ENCODE measurements around the gene MME.

MME gene

GRCh38 chr3:155169197-155169596 lies 89.1 kb downstream of the MME start:
- Histone ChIP-seq H3K4me3 (ENCODE audit: low read length in 2 of 2) (no peak overlapping the region), H3K27me3 (ENCODE audit: control insufficient read depth in 1 of 2, insufficient read depth in 2 of 2, low read length in 2 of 2) (no peaks in the 10 kb centered on the region), H3K9ac (ENCODE audit: low read length in 2 of 2) (no peak overlapping the region), H3K36me3 (ENCODE audit: control insufficient read depth in 2 of 2, insufficient read depth in 2 of 2, low read length in 2 of 2) (no peaks in the 10 kb centered on the region), H3K9me3 (ENCODE audit: control insufficient read depth in 2 of 2, low read length in 2 of 2) (no peaks in the 10 kb centered on the region), H3K4me1 (ENCODE audit: control insufficient read depth, insufficient read depth, low read length) (no peaks in the 10 kb centered on the region), H3K27ac (ENCODE audit: low read length) (no peak overlapping the region)

- Histone ChIP-seq H3K9ac (ENCODE audit: low read length in 2 of 2) (no peak overlapping the region), H3K9me3 (ENCODE audit: control insufficient read depth in 2 of 2, low read length in 2 of 2) (no peaks in the 10 kb centered on the region), H3K27me3 (ENCODE audit: control insufficient read depth in 1 of 2, insufficient read depth in 2 of 2, low read length in 2 of 2) (no peaks in the 10 kb centered on the region), H3K27ac (ENCODE audit: low read length) (no peak overlapping the region), H3K4me3 (ENCODE audit: low read length in 2 of 2) (no peak overlapping the region), H3K36me3 (ENCODE audit: control insufficient read depth in 2 of 2, insufficient read depth in 2 of 2, low read length in 2 of 2) (no peaks in the 10 kb centered on the region), H3K4me1 (ENCODE audit: control insufficient read depth, insufficient read depth, low read length) (no peaks in the 10 kb centered on the region)
Observed at GRCh38 chr3:155173771-155174170, 93.7 kb downstream of the MME start.

- no peak overlapping the region for H3K4me3 ChIP-seq (ENCODE audit: low read length in 2 of 2)
- no peak overlapping the region for H3K27ac ChIP-seq (ENCODE audit: low read length)
- H3K4me1 ChIP-seq (ENCODE audit: control insufficient read depth, insufficient read depth, low read length), result no peaks in the 10 kb centered on the region
- H3K9ac ChIP-seq (ENCODE audit: low read length in 2 of 2), result no peak overlapping the region
- H3K9me3 ChIP-seq (ENCODE audit: control insufficient read depth in 2 of 2, low read length in 2 of 2), result no peaks in the 10 kb centered on the region
- H3K36me3 ChIP-seq (ENCODE audit: control insufficient read depth in 2 of 2, insufficient read depth in 2 of 2, low read length in 2 of 2), result no peaks in the 10 kb centered on the region
- H3K27me3 ChIP-seq (ENCODE audit: control insufficient read depth in 1 of 2, insufficient read depth in 2 of 2, low read length in 2 of 2), result no peaks in the 10 kb centered on the region
Observed at GRCh38 chr3:155178810-155179436, 98.8 kb downstream of the MME start.

GRCh38 chr3:155179437-155179827 lies 99.3 kb downstream of the MME start:
- Histone ChIP-seq H3K4me1 (ENCODE audit: control insufficient read depth, insufficient read depth, low read length) (no peaks in the 10 kb centered on the region), H3K36me3 (ENCODE audit: control insufficient read depth in 2 of 2, insufficient read depth in 2 of 2, low read length in 2 of 2) (no peaks in the 10 kb centered on the region), H3K27me3 (ENCODE audit: control insufficient read depth in 1 of 2, insufficient read depth in 2 of 2, low read length in 2 of 2) (no peaks in the 10 kb centered on the region), H3K9me3 (ENCODE audit: control insufficient read depth in 2 of 2, low read length in 2 of 2) (no peaks in the 10 kb centered on the region), H3K27ac (ENCODE audit: low read length) (no peak overlapping the region), H3K9ac (ENCODE audit: low read length in 2 of 2) (no peak overlapping the region), H3K4me3 (ENCODE audit: low read length in 2 of 2) (no peak overlapping the region)

- H3K4me1 ChIP-seq (ENCODE audit: control insufficient read depth, insufficient read depth, low read length), result no peaks in the 10 kb centered on the region
- no peak overlapping the region for H3K27ac ChIP-seq (ENCODE audit: low read length)
- no peaks in the 10 kb centered on the region for H3K27me3 ChIP-seq (ENCODE audit: control insufficient read depth in 1 of 2, insufficient read depth in 2 of 2, low read length in 2 of 2)
- no peaks in the 10 kb centered on the region for H3K9me3 ChIP-seq (ENCODE audit: control insufficient read depth in 2 of 2, low read length in 2 of 2)
- no peak overlapping the region for H3K9ac ChIP-seq (ENCODE audit: low read length in 2 of 2)
- H3K4me3 ChIP-seq (ENCODE audit: low read length in 2 of 2), result no peak overlapping the region
- H3K36me3 ChIP-seq (ENCODE audit: control insufficient read depth in 2 of 2, insufficient read depth in 2 of 2, low read length in 2 of 2), result no peaks in the 10 kb centered on the region
Observed at GRCh38 chr3:155179966-155180757, 100.0 kb downstream of the MME start.

GRCh38 chr3:155182467-155182866 lies 102.3 kb downstream of the MME start:
- Histone ChIP-seq H3K4me3 (ENCODE audit: low read length in 2 of 2) (no peak overlapping the region), H3K9ac (ENCODE audit: low read length in 2 of 2) (no peak overlapping the region), H3K27ac (ENCODE audit: low read length) (no peak overlapping the region), H3K36me3 (ENCODE audit: control insufficient read depth in 2 of 2, insufficient read depth in 2 of 2, low read length in 2 of 2) (no peaks in the 10 kb centered on the region), H3K4me1 (ENCODE audit: control insufficient read depth, insufficient read depth, low read length) (no peaks in the 10 kb centered on the region), H3K27me3 (ENCODE audit: control insufficient read depth in 1 of 2, insufficient read depth in 2 of 2, low read length in 2 of 2) (no peaks in the 10 kb centered on the region), H3K9me3 (ENCODE audit: control insufficient read depth in 2 of 2, low read length in 2 of 2) (no peaks in the 10 kb centered on the region)

GRCh38 chr3:155184011-155184410 lies 103.9 kb downstream of the MME start:
- Histone ChIP-seq H3K4me1 (ENCODE audit: control insufficient read depth, insufficient read depth, low read length) (no peaks in the 10 kb centered on the region), H3K9ac (ENCODE audit: low read length in 2 of 2) (no peak overlapping the region), H3K36me3 (ENCODE audit: control insufficient read depth in 2 of 2, insufficient read depth in 2 of 2, low read length in 2 of 2) (no peaks in the 10 kb centered on the region), H3K4me3 (ENCODE audit: low read length in 2 of 2) (no peak overlapping the region), H3K27me3 (ENCODE audit: control insufficient read depth in 1 of 2, insufficient read depth in 2 of 2, low read length in 2 of 2) (no peaks in the 10 kb centered on the region), H3K9me3 (ENCODE audit: control insufficient read depth in 2 of 2, low read length in 2 of 2) (no peaks in the 10 kb centered on the region), H3K27ac (ENCODE audit: low read length) (no peak overlapping the region)

- Histone ChIP-seq H3K27ac (ENCODE audit: low read length) (no peak overlapping the region), H3K9ac (ENCODE audit: low read length in 2 of 2) (no peak overlapping the region), H3K9me3 (ENCODE audit: control insufficient read depth in 2 of 2, low read length in 2 of 2) (no peaks in the 10 kb centered on the region), H3K4me1 (ENCODE audit: control insufficient read depth, insufficient read depth, low read length) (no peaks in the 10 kb centered on the region), H3K36me3 (ENCODE audit: control insufficient read depth in 2 of 2, insufficient read depth in 2 of 2, low read length in 2 of 2) (no peaks in the 10 kb centered on the region), H3K27me3 (ENCODE audit: control insufficient read depth in 1 of 2, insufficient read depth in 2 of 2, low read length in 2 of 2) (no peaks in the 10 kb centered on the region), H3K4me3 (ENCODE audit: low read length in 2 of 2) (no peak overlapping the region)
Observed at GRCh38 chr3:155185631-155186071, 105.5 kb downstream of the MME start.

- Histone ChIP-seq H3K9ac (ENCODE audit: low read length in 2 of 2) (no peak overlapping the region), H3K9me3 (ENCODE audit: control insufficient read depth in 2 of 2, low read length in 2 of 2) (no peaks in the 10 kb centered on the region), H3K36me3 (ENCODE audit: control insufficient read depth in 2 of 2, insufficient read depth in 2 of 2, low read length in 2 of 2) (no peaks in the 10 kb centered on the region), H3K4me3 (ENCODE audit: low read length in 2 of 2) (no peak overlapping the region), H3K27me3 (ENCODE audit: control insufficient read depth in 1 of 2, insufficient read depth in 2 of 2, low read length in 2 of 2) (no peaks in the 10 kb centered on the region), H3K4me1 (ENCODE audit: control insufficient read depth, insufficient read depth, low read length) (no peaks in the 10 kb centered on the region), H3K27ac (ENCODE audit: low read length) (no peak overlapping the region)
Observed at GRCh38 chr3:155188031-155188430, 107.9 kb downstream of the MME start.

- Histone ChIP-seq H3K4me3 (ENCODE audit: low read length in 2 of 2) (no peak overlapping the region), H3K27me3 (ENCODE audit: control insufficient read depth in 1 of 2, insufficient read depth in 2 of 2, low read length in 2 of 2) (no peaks in the 10 kb centered on the region), H3K4me1 (ENCODE audit: control insufficient read depth, insufficient read depth, low read length) (no peaks in the 10 kb centered on the region), H3K9me3 (ENCODE audit: control insufficient read depth in 2 of 2, low read length in 2 of 2) (no peaks in the 10 kb centered on the region), H3K27ac (ENCODE audit: low read length) (no peak overlapping the region), H3K36me3 (ENCODE audit: control insufficient read depth in 2 of 2, insufficient read depth in 2 of 2, low read length in 2 of 2) (no peaks in the 10 kb centered on the region), H3K9ac (ENCODE audit: low read length in 2 of 2) (no peak overlapping the region)
Observed at GRCh38 chr3:155189478-155189877, 109.4 kb downstream of the MME start.

- no peak overlapping the region for H3K4me3 ChIP-seq (ENCODE audit: low read length in 2 of 2)
- no peaks in the 10 kb centered on the region for H3K36me3 ChIP-seq (ENCODE audit: control insufficient read depth in 2 of 2, insufficient read depth in 2 of 2, low read length in 2 of 2)
- H3K9me3 ChIP-seq (ENCODE audit: control insufficient read depth in 2 of 2, low read length in 2 of 2), result no peaks in the 10 kb centered on the region
- H3K9ac ChIP-seq (ENCODE audit: low read length in 2 of 2), result no peak overlapping the region
- no peaks in the 10 kb centered on the region for H3K27me3 ChIP-seq (ENCODE audit: control insufficient read depth in 1 of 2, insufficient read depth in 2 of 2, low read length in 2 of 2)
- no peak overlapping the region for H3K27ac ChIP-seq (ENCODE audit: low read length)
- no peaks in the 10 kb centered on the region for H3K4me1 ChIP-seq (ENCODE audit: control insufficient read depth, insufficient read depth, low read length)
Observed at GRCh38 chr3:155190691-155191090, 110.6 kb downstream of the MME start.

Data from stomach smooth muscle (tissue), 2 donors.